Astrocyte (in vitro differentiated cells and primary cell): ENCODE results near the gene GMNN.

Experiments
- CTCF ChIP-seq: IDR thresholded peaks from 2 replicates; pipeline ENCODE4 v1.5.1; 2011; ENCODE audit warnings: low read depth, mild to moderate bottlenecking, inconsistent platforms, low read length, moderate library complexity; ENCODE audit not compliant: insufficient read depth
- EZH2 ChIP-seq: IDR thresholded peaks from 2 replicates; pipeline ENCODE4 v1.6.1; 2012; ENCODE audit warnings: mild to moderate bottlenecking, low read length, inconsistent platforms; ENCODE audit not compliant: insufficient read depth

GRCh38 chr6:24763578-24763977 lies 11.2 kb upstream of the GMNN start:
- no peak for TF ChIP-seq CTCF
- no peak for TF ChIP-seq EZH2
